GM12892 (cell line): Measurements from ENCODE around the gene SPATA12.

Source experiments
- DNase-seq: peaks from one replicate; pipeline ENCODE4 v3.0.0; 2011; ENCODE audit not compliant: insufficient read length
- FAIRE-seq: peaks from 2 replicates; lab custom pipeline; 2011; peaks lifted over from hg19 to GRCh38; lab: Jason Lieb, UNC
- POLR2A ChIP-seq: IDR thresholded peaks from 2 replicates; pipeline ENCODE4 v1.6.1; 2011; ENCODE audit warnings: low read depth, low read length, control low read depth
- POLR2AphosphoS5 ChIP-seq: IDR thresholded peaks from 2 replicates; pipeline ENCODE4 v1.6.1; 2011; ENCODE audit warnings: low read depth, low read length, control low read depth
- TAF1 ChIP-seq: IDR thresholded peaks from 2 replicates; pipeline ENCODE4 v1.6.1; 2011; ENCODE audit warnings: low read depth, mild to moderate bottlenecking, control low read depth, low read length, borderline replicate concordance

The SPATA12 gene

DNA sequence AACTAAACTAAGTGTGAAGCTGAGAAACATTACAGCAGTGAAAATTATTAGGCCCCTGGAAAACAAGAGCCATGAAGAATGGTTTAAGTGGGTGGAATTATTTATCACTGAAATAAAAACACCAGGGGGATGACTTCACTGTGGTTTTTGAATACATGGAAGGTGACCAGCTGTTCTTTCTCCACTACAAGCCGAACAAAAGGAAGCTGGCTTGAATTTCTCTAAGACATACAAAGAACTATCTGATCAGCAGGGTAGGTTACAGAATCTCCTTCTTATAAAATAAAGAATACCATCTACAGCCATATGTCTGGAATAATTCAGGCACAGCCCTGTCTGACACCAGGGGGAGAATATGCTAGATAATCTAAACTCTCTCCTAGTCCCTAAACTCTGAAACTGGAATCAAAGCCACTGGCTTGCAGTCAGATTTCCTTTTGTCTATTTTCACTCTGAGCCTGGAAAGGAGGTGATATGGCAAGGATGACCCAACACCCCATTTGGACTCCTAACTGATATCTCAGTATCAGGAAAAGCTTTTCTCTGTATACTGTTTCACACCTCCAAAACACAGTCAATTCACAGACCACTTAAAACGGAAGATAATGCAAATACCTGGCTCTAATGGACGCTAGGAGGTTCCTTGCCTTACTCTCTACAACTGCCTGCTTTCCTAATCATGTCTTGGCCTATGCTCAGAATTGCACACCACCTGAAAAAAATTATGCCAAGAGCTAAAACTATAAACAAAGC lies 31.2 kb downstream of the SPATA12 start:
- no peak for TF ChIP-seq POLR2AphosphoS5
- no peak for TF ChIP-seq POLR2A
- no peak for TF ChIP-seq TAF1
- DNase-seq: no peak
- no peak for FAIRE-seq

GRCh38 chr3:57093489-57093888 lies 33.0 kb downstream of the SPATA12 start:
- TF ChIP-seq POLR2A: no peak
- no peak for TF ChIP-seq POLR2AphosphoS5
- TF ChIP-seq TAF1: no peak
- no peak for FAIRE-seq
- no peak for DNase-seq

DNA sequence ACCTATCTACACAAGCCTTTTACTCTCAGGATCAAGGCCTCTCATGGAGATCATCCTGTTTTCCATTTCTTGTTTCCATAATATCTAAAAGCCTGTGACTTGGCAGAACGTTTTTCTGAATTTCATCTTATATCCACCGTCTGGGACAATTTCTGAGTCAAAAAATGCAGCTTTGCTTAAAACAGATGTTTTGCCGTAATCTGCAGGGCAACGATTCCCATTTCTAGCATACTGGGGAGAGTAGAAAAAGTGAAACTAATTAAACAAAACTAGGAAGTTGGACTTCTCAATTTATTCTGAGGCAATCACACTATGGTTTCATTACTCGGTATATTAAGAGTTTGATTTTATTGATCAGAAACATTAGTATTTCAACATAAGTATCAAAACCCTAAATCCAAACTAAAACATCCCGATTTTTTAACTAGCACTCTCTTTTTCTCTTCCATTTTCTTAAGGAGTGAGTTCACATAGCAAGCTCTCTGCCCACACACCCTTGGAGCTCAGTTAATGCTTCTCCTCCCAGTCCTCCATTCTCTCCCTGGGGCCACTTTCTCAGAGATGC lies 33.6 kb downstream of the SPATA12 start:
- TF ChIP-seq POLR2AphosphoS5: no peak
- no peak for TF ChIP-seq POLR2A
- TF ChIP-seq TAF1: no peak
- no peak for FAIRE-seq
- DNase-seq: no peak

DNA sequence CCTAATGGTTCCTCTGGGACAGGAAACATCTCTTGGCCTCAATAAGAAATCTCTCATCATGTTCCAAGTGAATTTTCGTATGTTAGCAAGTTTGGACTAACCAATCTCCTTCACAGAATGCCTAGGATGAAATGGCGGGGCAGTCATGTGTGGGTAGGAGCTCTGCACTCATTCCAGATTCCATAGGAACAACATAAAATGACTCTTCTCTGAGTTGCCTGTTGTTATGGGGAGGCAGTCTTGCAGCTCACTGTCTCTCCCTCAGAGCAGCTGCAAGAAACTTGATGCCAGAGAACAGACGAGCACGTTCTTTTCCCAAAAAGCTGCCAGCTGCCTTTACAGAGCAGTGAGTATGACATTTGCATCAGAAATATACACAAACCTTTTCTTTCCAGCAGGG lies 34.1 kb downstream of the SPATA12 start:
- DNase-seq (no peak), FAIRE-seq (no peak)
- no peak for TF ChIP-seq POLR2A
- TF ChIP-seq TAF1: no peak
- no peak for TF ChIP-seq POLR2AphosphoS5

DNA sequence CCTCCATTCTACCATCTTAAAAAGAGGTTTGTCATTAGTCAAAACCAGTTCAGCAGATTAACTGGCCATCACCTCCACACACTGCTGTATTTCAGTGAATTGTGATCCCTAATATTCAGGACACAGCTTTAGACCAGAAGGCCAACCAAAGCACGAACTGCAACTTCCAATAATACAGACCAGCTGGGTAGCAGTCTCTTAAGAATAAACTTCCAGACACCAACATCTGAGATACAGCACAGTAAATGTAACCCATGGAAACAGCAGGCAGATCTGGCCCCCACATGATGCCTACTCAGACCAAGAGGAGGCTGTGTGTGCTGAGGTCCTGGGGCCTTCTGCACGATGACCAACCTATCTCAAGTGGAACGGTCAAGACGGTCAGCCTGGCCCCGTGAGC lies 34.9 kb downstream of the SPATA12 start:
- FAIRE-seq (no peak), DNase-seq (no peak)
- no peak for TF ChIP-seq POLR2AphosphoS5
- TF ChIP-seq TAF1: no peak

DNA sequence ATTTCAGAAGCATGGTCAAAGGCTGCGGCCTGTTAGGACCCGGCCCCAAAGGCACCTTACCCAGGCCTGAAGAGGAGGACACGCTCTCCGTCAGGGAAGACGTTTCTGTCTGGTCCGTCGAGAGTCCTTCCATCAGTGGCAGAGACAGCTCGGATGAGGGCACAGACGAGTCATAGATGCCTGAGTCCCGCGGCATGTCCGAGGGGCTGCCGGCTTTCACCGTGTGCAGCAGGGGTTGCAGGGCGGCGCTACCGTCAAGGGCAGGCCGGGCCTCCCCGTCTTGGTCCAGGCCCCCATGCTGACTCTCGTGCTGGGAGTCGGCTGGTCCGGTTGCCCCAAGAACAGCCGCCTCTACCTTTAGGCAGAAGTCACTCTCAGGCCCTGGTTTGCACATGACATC lies 37.1 kb downstream of the SPATA12 start:
- no peak for DNase-seq
- no peak for FAIRE-seq
- TF ChIP-seq POLR2AphosphoS5: no peak
- TF ChIP-seq POLR2A: no peak

DNA sequence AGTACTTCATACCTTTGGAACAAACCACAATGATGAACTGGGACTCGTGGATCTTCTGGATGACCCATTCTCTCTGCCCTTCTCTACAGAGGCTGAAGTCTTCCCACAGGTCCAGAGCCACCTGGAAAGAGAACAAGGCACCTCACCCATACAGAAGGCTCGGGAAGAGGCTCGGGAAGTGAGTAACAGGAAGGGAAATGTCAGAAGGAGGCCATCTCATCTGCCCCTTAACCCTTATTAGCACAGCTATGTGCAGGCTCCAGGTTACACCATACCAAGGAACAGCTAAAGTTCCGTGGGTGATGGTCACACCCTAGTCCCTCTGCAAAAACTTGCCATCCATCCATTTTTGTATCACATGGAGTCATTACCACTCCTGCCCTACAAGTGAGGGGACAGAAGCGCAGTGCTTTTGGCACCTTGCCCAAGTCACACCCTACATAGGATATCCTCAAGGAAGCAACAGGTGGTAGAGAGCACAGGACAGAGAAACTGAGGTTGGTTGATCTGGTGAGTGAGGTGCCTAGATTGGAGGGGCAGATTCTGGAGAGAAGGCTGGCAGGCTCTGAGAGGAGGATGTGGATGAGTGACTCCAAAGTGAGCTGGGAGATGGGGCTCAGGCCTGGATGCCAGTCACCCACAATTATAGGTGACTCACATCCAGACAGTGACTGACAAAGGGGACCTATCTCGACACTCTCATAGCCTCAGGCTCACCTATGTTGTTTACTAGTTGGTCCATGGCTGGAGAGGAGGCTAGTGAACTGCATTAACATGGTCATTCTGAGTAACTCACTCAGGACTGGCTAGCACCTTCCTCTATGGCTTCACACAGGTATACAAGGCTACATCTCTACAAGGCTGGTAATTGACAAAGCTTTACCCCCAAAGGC lies 38.2 kb downstream of the SPATA12 start:
- TF ChIP-seq TAF1 (no peak), POLR2A (no peak)
- DNase-seq (no peak), FAIRE-seq (no peak)

DNA sequence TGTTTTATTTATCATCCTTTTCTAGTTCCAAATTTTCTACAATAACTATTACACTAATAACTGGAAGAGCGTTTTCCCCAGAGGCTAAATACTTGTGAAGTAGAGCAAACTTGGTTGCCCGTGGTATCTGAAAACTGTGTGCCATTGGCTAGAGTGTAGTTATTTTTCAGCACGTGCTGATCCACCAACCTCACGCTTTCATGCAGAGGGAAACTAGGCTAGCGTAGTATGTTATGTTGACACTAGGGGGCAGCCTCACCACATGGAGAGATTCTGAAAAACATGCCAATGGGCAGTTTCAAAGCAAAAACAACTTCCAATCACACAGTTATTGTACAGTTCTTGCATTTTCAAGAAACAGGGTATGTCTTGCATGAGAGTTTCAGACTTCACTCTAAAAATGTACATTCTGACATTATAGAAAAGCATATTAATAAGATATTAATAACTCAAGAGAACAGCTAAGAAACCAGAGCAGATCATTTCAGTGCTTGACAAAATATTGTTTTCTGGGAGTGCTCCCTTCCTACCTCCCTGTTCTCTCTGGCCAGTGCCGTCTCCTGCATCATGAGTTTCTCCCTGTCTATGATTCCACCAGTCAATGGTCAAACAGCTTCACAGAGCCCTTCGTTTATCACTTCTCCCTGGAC lies 39.7 kb downstream of the SPATA12 start:
- TF ChIP-seq TAF1: no peak
- no peak for TF ChIP-seq POLR2AphosphoS5
- no peak for TF ChIP-seq POLR2A
- FAIRE-seq: peak; percentile 95
- DNase-seq: peak; percentile 38

- TF ChIP-seq POLR2AphosphoS5 (no peak), TAF1 (no peak), POLR2A (no peak)
- FAIRE-seq: no peak
- no peak for DNase-seq
These were observed 45.1 kb downstream of the SPATA12 start for GRCh38 chr3:57105585-57105984.

DNA sequence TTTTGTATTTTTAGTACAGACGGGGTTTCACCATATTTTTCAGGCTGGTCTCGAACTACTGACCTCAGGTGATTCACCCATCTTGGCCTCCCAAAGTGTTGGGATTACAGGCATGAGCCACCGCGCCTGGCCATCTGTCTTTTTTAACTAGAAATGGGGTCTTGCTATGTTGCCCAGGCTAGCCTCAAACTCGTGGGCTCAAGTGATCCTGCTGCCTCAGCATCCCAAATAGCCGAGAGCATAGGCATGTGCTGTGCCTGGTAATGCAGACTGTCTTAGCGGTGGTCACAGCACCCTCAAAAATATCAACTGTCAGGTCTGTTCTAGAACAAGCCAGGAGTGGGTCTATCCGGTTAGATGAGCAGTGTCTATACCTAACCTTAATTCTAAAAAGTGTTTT lies 48.2 kb downstream of the SPATA12 start:
- TF ChIP-seq POLR2A (no peak), POLR2AphosphoS5 (no peak), TAF1 (no peak)
- no peak for DNase-seq
- no peak for FAIRE-seq

DNA sequence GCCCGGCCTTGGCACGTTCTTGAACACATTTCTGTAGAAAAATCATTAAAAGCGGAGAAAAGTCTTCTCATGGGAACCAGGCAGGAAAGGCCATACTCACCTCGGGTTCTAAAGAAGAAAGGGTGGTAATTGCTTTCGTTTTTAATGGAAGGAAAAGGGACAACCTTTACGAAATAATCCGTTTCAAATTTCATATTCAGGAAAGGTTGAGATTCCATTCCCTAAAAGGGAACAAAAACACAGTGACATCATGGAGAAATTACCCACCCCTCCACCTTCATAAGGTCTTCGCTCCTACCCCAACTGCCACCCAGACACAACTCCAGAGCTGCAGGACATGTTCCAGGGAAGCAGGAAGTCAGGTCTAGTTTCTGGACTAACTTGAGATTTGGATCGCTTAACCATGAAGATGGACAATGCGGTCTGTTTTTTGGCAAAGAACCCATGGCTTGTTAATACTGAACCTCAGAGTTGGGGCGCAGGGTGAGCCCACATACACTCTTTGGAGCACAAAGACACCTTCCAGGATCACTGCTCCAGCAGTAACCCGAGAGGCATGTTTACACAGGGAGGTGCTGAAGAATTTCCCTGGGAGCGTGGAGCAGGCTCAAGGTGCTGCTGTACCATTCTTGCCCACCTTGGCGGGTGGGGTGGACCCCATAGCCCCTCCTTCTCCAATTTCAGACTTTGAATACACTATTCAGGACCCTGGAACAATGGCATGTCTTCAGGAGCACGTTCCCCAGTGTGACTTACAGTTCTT lies 49.2 kb downstream of the SPATA12 start:
- DNase-seq (no peak), FAIRE-seq (no peak)
- no peak for TF ChIP-seq POLR2AphosphoS5
- no peak for TF ChIP-seq POLR2A
- TF ChIP-seq TAF1: no peak
